ENCODE data around the gene TGFA. TPM values are rescaled to one million over a fixed set of nuclear protein-coding genes. Genes with fewer than 3 reads are reported as not detected.

TGFA gene
- total RNA-seq, 1 donor from 2014 or later: 4.7 TPM

DNA sequence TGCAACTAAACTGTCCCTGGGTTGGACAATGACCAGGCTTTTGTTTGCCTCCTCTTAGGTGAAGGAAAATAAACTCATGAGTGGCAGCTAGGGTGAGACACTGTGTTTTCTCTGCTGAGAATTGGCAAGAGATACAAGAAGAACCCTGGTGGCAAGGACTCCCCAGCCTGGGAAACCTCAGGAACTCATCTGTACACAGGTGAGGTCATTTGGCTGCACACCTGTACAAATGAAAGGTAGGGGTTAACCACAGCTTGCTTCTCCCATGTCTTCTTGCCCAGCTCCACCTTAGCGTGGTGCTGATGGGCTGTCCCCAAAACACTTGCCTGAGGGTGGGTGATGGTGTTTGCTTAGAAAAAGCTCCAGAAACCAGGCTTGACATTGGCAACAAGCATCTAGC is 154.6 kb downstream of the TGFA start:
- TF ChIP-seq, protein P1, sequence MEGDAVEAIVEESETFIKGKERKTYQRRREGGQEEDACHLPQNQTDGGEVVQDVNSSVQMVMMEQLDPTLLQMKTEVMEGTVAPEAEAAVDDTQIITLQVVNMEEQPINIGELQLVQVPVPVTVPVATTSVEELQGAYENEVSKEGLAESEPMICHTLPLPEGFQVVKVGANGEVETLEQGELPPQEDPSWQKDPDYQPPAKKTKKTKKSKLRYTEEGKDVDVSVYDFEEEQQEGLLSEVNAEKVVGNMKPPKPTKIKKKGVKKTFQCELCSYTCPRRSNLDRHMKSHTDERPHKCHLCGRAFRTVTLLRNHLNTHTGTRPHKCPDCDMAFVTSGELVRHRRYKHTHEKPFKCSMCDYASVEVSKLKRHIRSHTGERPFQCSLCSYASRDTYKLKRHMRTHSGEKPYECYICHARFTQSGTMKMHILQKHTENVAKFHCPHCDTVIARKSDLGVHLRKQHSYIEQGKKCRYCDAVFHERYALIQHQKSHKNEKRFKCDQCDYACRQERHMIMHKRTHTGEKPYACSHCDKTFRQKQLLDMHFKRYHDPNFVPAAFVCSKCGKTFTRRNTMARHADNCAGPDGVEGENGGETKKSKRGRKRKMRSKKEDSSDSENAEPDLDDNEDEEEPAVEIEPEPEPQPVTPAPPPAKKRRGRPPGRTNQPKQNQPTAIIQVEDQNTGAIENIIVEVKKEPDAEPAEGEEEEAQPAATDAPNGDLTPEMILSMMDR (IDR thresholded peaks at IDR 0.05; ENCODE audit: unreplicated experiment): no peak
- no peaks in the 10 kb centered on the region for H3K9me3 Mint-ChIP-seq (ENCODE audit: unreplicated experiment)
- peaks cover 30% of the 10 kb centered on the region for H3K4me1 Mint-ChIP-seq (ENCODE audit: unreplicated experiment)

More for the DNA sequence above, 154.6 kb downstream of the TGFA start:
- DNase-seq (ENCODE audit: low spot score): no peak
- no peaks in the 10 kb centered on the region for H3K36me3 Mint-ChIP-seq (ENCODE audit: low read depth, unreplicated experiment)
- H3K27me3 Mint-ChIP-seq (ENCODE audit: unreplicated experiment): peaks cover 2% of the 10 kb centered on the region
- H3K27ac Mint-ChIP-seq (ENCODE audit: unreplicated experiment): no peak overlapping the region
- H3K4me3 Mint-ChIP-seq (ENCODE audit: unreplicated experiment): no peak overlapping the region

Other genes starting within 250 kb of the TGFA start
- 54.0 TPM for gene ADD2, start 214.4 kb upstream of the TGFA start, total RNA-seq (ENCODE audit: unreplicated experiment)
- gene FIGLA, start 236.8 kb upstream of the TGFA start, total RNA-seq (ENCODE audit: unreplicated experiment): not detected

Data from endothelial cell (in vitro differentiated cells).